ENCODE data around the gene PRPH.
"Not testable (repeated sequence)": the region's sequence is repeated elsewhere in the genome, so short reads cannot be mapped to it uniquely, and the experiment has no call there.

PRPH gene

GRCh38 chr12:49301760-49302159 is 6.8 kb downstream of the PRPH start:
- no peak for DNase-seq

- DNase-seq, result peak; percentile 36
Measured at GRCh38 chr12:49304161-49304560, 9.2 kb downstream of the PRPH start.

- DNase-seq, result no peak
Measured at GRCh38 chr12:49305762-49306510, 11.0 kb downstream of the PRPH start.

- no peak for DNase-seq
Measured at GRCh38 chr12:49309386-49309785, 14.4 kb downstream of the PRPH start.

- DNase-seq, result not testable (repeated sequence)
Measured at GRCh38 chr12:49310451-49311000, 15.6 kb downstream of the PRPH start.

- DNase-seq, result no peak
Measured at GRCh38 chr12:49314811-49315210, 19.9 kb downstream of the PRPH start.

GRCh38 chr12:49317118-49317517 is 22.2 kb downstream of the PRPH start:
- DNase-seq, result not testable (repeated sequence)

GRCh38 chr12:49320411-49321103 is 25.6 kb downstream of the PRPH start:
- DNase-seq, result not testable (repeated sequence)

GRCh38 chr12:49322367-49322707 is 27.4 kb downstream of the PRPH start:
- DNase-seq, result no peak

GRCh38 chr12:49322708-49323523 is 28.0 kb downstream of the PRPH start, which contains the start of gene TROAP:
Gene TROAP (plus strand): TSS chr12:49323255. CDS start chr12:49323609, 354 bp downstream.
- DNase-seq, result peak; percentile 99

GRCh38 chr12:49323524-49324097 is 28.7 kb downstream of the PRPH start:
- DNase-seq, result no peak

GRCh38 chr12:49325606-49326005 is 30.7 kb downstream of the PRPH start:
- no peak for DNase-seq

GRCh38 chr12:49327368-49327767 is 32.4 kb downstream of the PRPH start:
- no peak for DNase-seq

GRCh38 chr12:49327887-49328286 is 32.9 kb downstream of the PRPH start:
- no peak for DNase-seq

GRCh38 chr12:49328816-49329215 is 33.9 kb downstream of the PRPH start:
- DNase-seq, result no peak

GRCh38 chr12:49330032-49330619 is 35.2 kb downstream of the PRPH start:
- no peak for DNase-seq

GRCh38 chr12:49330631-49331379 is 35.9 kb downstream of the PRPH start:
- DNase-seq, result no peak

GRCh38 chr12:49331380-49332222 is 36.7 kb downstream of the PRPH start:
- peak; percentile 71 for DNase-seq

- DNase-seq, result peak; percentile 40
Measured at GRCh38 chr12:49332441-49332861, 37.5 kb downstream of the PRPH start.

- no peak for DNase-seq
Measured at GRCh38 chr12:49332891-49333371, 38.0 kb downstream of the PRPH start.
